ENCODE measurements around the gene CEACAM7.

- TF ChIP-seq CTCF (conservative IDR thresholded peaks at IDR 0.05; ENCODE audit: low read depth, low read length): no peak
- TF ChIP-seq EZH2 (IDR thresholded peaks at IDR 0.05; ENCODE audit: borderline replicate concordance, low read depth, low read length, poor library complexity, severe bottlenecking): no peak
These were observed 16.6 kb downstream of the CEACAM7 start for GRCh38 chr19:41671486-41671885.
